PC-3 (cell line): ENCODE measurements around the gene CHST11. TPM values are rescaled to one million over a fixed set of nuclear protein-coding genes. Genes with fewer than 3 reads are reported as not detected.
"Not testable (repeated sequence)": the region's sequence is repeated elsewhere in the genome, so short reads cannot be mapped to it uniquely, and the experiment has no call there.

Experiments
- ATAC-seq: fragments of 200-7000 bp; cut with Tn5 transposase; 2 replicates; pipeline ENCODE4 v1.9.1; 2020; ENCODE audit warnings: mild to moderate bottlenecking, moderate library complexity
- BruUV-seq: library from RNA; stranded (reverse); fragments of 400-500 nt; replicated peaks from 2 replicates; lab custom pipeline; 2021; lab: Mats Ljungman, UMichigan
- CTCF ChIA-PET: fragments of 300-600 bp; sonication (Branson Sonifier 250); formaldehyde crosslinking; loops from one replicate; lab custom pipeline; 2022; ENCODE audit warnings: antibody characterized with exemption; lab: Charles Lee
- POLR2A ChIA-PET: fragments of 300-600 bp; sonication (Branson Sonifier 250); formaldehyde crosslinking; loops from one replicate; lab custom pipeline; 2022; ENCODE audit warnings: antibody characterized with exemption; ENCODE audit not compliant: unreplicated experiment; lab: Charles Lee
- DNase-seq: peaks from one replicate; pipeline ENCODE4 v3.0.0-alpha.2; 2015
- H2AFZ ChIP-seq: fragments of 300-600 bp; sonication (generic); 2 replicates; pipeline ENCODE4 v1.6.0; 2016; ENCODE audit warnings: antibody characterized with exemption, low read length
- H3F3A ChIP-seq: fragments of 300-600 bp; sonication (generic); one replicate; pipeline ENCODE4 v1.6.0; 2017; ENCODE audit warnings: antibody characterized with exemption, low read length, control low read depth, mild to moderate bottlenecking; ENCODE audit not compliant: unreplicated experiment
- H3K27ac ChIP-seq: fragments of 300-600 bp; sonication (generic); 2 replicates; pipeline ENCODE4 v1.5.1; 2016; ENCODE audit warnings: mild to moderate bottlenecking, low read length
- H3K27me3 ChIP-seq: fragments of 300-600 bp; sonication (generic); 2 replicates; pipeline ENCODE4 v1.6.1; 2016; ENCODE audit warnings: low read length, mixed read lengths
- H3K36me3 ChIP-seq: fragments of 300-600 bp; sonication (generic); 2 replicates; pipeline ENCODE4 v1.6.1; 2016; ENCODE audit warnings: low read depth, mixed run types, low read length, mixed read lengths
- H3K4me1 ChIP-seq: fragments of 300-600 bp; sonication (generic); 2 replicates; pipeline ENCODE4 v1.5.1; 2016; ENCODE audit warnings: low read length; ENCODE audit not compliant: insufficient read depth
- H3K4me2 ChIP-seq: fragments of 300-600 bp; sonication (generic); 2 replicates; pipeline ENCODE4 v1.6.0; 2016; ENCODE audit warnings: low read length
- H3K4me3 ChIP-seq: fragments of 300-600 bp; sonication (generic); 2 replicates; pipeline ENCODE4 v1.5.1; 2016; ENCODE audit warnings: mild to moderate bottlenecking, low read length, mixed read lengths
- H3K79me2 ChIP-seq: fragments of 300-600 bp; sonication (generic); 2 replicates; pipeline ENCODE4 v1.6.1; 2017; ENCODE audit warnings: low read length, mixed read lengths
- H3K9ac ChIP-seq: fragments of 300-600 bp; sonication (generic); 2 replicates; pipeline ENCODE4 v1.6.0; 2016; ENCODE audit warnings: mild to moderate bottlenecking, low read length
- H3K9me2 ChIP-seq: fragments of 300-600 bp; sonication (generic); replicated peaks from 2 replicates; pipeline ENCODE4 v1.6.1; 2016; ENCODE audit warnings: mixed run types, low read length, mixed read lengths
- H3K9me3 ChIP-seq: fragments of 300-600 bp; sonication (generic); 2 replicates; pipeline ENCODE4 v1.6.1; 2016; ENCODE audit warnings: low read length, mixed read lengths
- H4K20me1 ChIP-seq: fragments of 300-600 bp; sonication (generic); 2 replicates; pipeline ENCODE4 v1.6.1; 2016; ENCODE audit warnings: low read length, mixed read lengths
- CTCF ChIP-seq: fragments of 300-600 bp; sonication (generic); conservative IDR thresholded peaks from 2 replicates; pipeline ENCODE4 v1.5.1; 2017; ENCODE audit warnings: antibody characterized with exemption, low read depth, mild to moderate bottlenecking, low read length
- EZH2 ChIP-seq: fragments of 300-600 bp; sonication (generic); IDR thresholded peaks from one replicate; pipeline ENCODE4 v1.6.1; 2017; ENCODE audit warnings: antibody characterized with exemption, mild to moderate bottlenecking, low read length; ENCODE audit not compliant: unreplicated experiment
- EZH2phosphoT487 ChIP-seq: fragments of 300-600 bp; sonication (generic); IDR thresholded peaks from 2 replicates; pipeline ENCODE4 v1.6.1; 2018; ENCODE audit warnings: mild to moderate bottlenecking, antibody characterized with exemption, low read length, borderline replicate concordance
- intact Hi-C: fragments of 100-400 bp; cut with micrococcal nuclease; formaldehyde crosslinking; loops from 2 replicates; pipeline ENCODE4 v1.9.0; 2023
- total RNA-seq: library from RNA; depleted of rRNA; stranded (reverse); fragments of >200 nt; gene quantifications from 2 replicates; pipeline ENCODE4 v1.2.3, GENCODE V29; 2014

Gene CHST11
- total RNA-seq, 1 experiment from 2014 or later, result 53.5 TPM

- H3K36me3 ChIP-seq, result peaks cover 3% of the 10 kb centered on the region; the same call in 1 of the 2 replicates
- H3K9me3 ChIP-seq, result no peaks in the 10 kb centered on the region
- DNase-seq (no peak), ATAC-seq (no peak)
- H3K4me3 ChIP-seq, result no peak overlapping the region
- POLR2A ChIA-PET, result no interaction called here
- H3K79me2 ChIP-seq, result no peaks in the 10 kb centered on the region
- H3K27me3 ChIP-seq, result no peaks in the 10 kb centered on the region
- TF ChIP-seq CTCF (no peak), EZH2 (no peak), EZH2phosphoT487 (no peak)
- no peaks in the 10 kb centered on the region for H3F3A ChIP-seq
- H3K9ac ChIP-seq, result no peak overlapping the region
- no peak overlapping the region for H3K4me2 ChIP-seq
- intact Hi-C loops, result no loop called here
- no peak overlapping the region for H2AFZ ChIP-seq
- no peak overlapping the region for H3K27ac ChIP-seq
- CTCF ChIA-PET, result no interaction called here
- no TSS peak for BruUV-seq
- no peaks in the 10 kb centered on the region for H4K20me1 ChIP-seq
- no peaks in the 10 kb centered on the region for H3K4me1 ChIP-seq
- H3K9me2 ChIP-seq, result no peaks in the 10 kb centered on the region
Observed at GRCh38 chr12:104560881-104561280, 104.1 kb downstream of the CHST11 start.

GRCh38 chr12:104562763-104563162, 106.0 kb downstream of the CHST11 start:
- TF ChIP-seq CTCF (no peak), EZH2phosphoT487 (no peak), EZH2 (no peak)
- Histone ChIP-seq H3F3A (no peaks in the 10 kb centered on the region), H3K4me2 (no peak overlapping the region), H3K9me2 (no peaks in the 10 kb centered on the region), H3K27ac (no peak overlapping the region), H3K27me3 (no peaks in the 10 kb centered on the region), H3K9me3 (no peaks in the 10 kb centered on the region), H3K79me2 (no peaks in the 10 kb centered on the region), H3K4me3 (no peak overlapping the region), H4K20me1 (no peaks in the 10 kb centered on the region), H3K4me1 (no peaks in the 10 kb centered on the region), H3K36me3 (peaks cover 3% of the 10 kb centered on the region; the same call in 1 of the 2 replicates), H3K9ac (no peak overlapping the region), H2AFZ (no peak overlapping the region)
- intact Hi-C loops, result no loop called here
- ChIA-PET POLR2A (no interaction called here), CTCF (no interaction called here)
- DNase-seq, result no peak
- no TSS peak for BruUV-seq
- ATAC-seq, result no peak

- H4K20me1 ChIP-seq, H3K9ac ChIP-seq: not testable (repeated sequence)
Observed at GRCh38 chr12:104564662-104565061, 107.9 kb downstream of the CHST11 start.

More at GRCh38 chr12:104564662-104565061, 107.9 kb downstream of the CHST11 start:
- H2AFZ ChIP-seq, H3K79me2 ChIP-seq, H3K4me3 ChIP-seq, H3F3A ChIP-seq, CTCF ChIA-PET, H3K36me3 ChIP-seq, intact Hi-C loops, H3K4me2 ChIP-seq, H3K9me3 ChIP-seq, BruUV-seq, H3K9me2 ChIP-seq, DNase-seq, H3K27ac ChIP-seq, ATAC-seq, POLR2A ChIA-PET, H3K27me3 ChIP-seq, H3K4me1 ChIP-seq: not testable (repeated sequence)
